Effector memory CD4-positive, alpha-beta T cell (primary cell): Measurements from ENCODE around the gene ASCC3.
"Not testable (repeated sequence)": the region's sequence is repeated elsewhere in the genome, so short reads cannot be mapped to it uniquely, and the experiment has no call there.

Experiments used
- DNase-seq, 3 donors: peaks; one replicate each; pipeline ENCODE4 v3.0.0-alpha.2; 2020
- H3K27ac ChIP-seq: 2 replicates; pipeline ENCODE4 v1.7.0; 2013; ENCODE audit warnings: mild to moderate bottlenecking, low read length, moderate library complexity; ENCODE audit not compliant: insufficient read depth, poor library complexity, severe bottlenecking
- H3K27me3 ChIP-seq: replicated peaks from 2 replicates; pipeline ENCODE4 v1.7.0; 2013; ENCODE audit warnings: mild to moderate bottlenecking, low read length; ENCODE audit not compliant: insufficient read depth, control insufficient read depth, poor library complexity, severe bottlenecking
- H3K36me3 ChIP-seq: 2 replicates; pipeline ENCODE4 v1.7.0; 2013; ENCODE audit warnings: mild to moderate bottlenecking, low read length, moderate library complexity; ENCODE audit not compliant: control insufficient read depth, insufficient read depth
- H3K4me1 ChIP-seq: 2 replicates; pipeline ENCODE4 v1.7.0; 2013; ENCODE audit warnings: low read length, mild to moderate bottlenecking; ENCODE audit not compliant: control insufficient read depth, insufficient read depth, poor library complexity, severe bottlenecking
- H3K4me3 ChIP-seq: 2 replicates; pipeline ENCODE4 v1.7.0; 2013; ENCODE audit warnings: low read length, low read depth, mild to moderate bottlenecking; ENCODE audit not compliant: insufficient read depth, poor library complexity, severe bottlenecking
- H3K9me3 ChIP-seq: 2 replicates; pipeline ENCODE4 v1.7.0; 2013; ENCODE audit warnings: mild to moderate bottlenecking, low read length, moderate library complexity; ENCODE audit not compliant: control insufficient read depth

ASCC3 gene

DNA sequence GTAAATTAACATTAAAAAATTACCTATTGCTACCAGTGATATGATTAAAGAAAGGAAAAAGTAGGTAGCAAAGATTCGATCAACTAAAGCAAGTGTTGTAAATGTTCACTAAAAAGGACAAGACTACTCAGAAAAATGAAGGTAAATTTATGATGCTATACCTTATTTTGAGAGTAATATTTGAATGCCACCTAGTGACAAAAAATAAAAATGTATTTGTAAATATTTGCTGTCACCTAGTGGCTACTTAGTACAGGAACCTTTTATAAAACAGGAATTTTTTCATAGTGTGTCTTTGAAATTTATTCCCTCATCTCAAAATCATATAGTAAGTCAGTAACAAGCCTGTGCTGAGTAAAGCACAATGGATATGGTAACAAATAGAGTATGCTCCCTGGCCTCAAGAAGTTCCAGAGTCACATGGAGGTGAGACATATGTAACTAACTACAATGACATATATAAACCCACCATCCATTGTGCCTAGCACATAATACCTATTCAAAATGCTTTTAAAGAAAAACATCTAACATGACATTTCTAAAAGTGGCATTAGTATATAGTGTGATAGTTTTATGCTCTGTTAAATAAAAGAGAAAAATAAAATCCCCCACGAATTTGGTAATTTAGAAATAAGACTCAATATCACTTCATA lies 223.3 kb downstream of the ASCC3 start:
- H3K36me3 ChIP-seq: peaks cover 6% of the 10 kb centered on the region
- H3K27me3 ChIP-seq: no peaks in the 10 kb centered on the region
- H3K27ac ChIP-seq: no peak overlapping the region
- H3K4me3 ChIP-seq: no peak overlapping the region
- H3K9me3 ChIP-seq: no peaks in the 10 kb centered on the region
- H3K4me1 ChIP-seq: no peaks in the 10 kb centered on the region
- no peak for DNase-seq

DNA sequence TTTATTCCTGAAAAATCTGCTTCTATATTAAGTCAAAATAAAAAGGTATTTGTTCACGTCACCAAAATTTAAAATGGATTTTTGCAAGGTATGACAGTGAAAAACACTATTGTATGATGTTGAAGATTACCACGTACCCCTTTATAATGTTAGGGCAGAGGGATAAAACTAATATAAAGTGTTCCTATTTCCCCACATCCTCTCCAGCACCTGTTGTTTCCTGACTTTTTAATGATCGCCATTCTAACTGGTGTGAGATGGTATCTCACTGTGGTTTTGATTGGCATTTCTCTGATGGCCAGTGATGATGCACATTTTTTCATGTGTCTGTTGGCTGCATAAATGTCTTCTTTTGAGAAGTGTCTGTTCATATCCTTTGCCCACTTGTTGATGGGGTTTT lies 240.0 kb downstream of the ASCC3 start:
- DNase-seq, H3K27ac ChIP-seq, H3K4me3 ChIP-seq, H3K4me1 ChIP-seq, H3K9me3 ChIP-seq, H3K27me3 ChIP-seq: not testable (repeated sequence)
- peaks cover 52% of the 10 kb centered on the region for H3K36me3 ChIP-seq

DNA sequence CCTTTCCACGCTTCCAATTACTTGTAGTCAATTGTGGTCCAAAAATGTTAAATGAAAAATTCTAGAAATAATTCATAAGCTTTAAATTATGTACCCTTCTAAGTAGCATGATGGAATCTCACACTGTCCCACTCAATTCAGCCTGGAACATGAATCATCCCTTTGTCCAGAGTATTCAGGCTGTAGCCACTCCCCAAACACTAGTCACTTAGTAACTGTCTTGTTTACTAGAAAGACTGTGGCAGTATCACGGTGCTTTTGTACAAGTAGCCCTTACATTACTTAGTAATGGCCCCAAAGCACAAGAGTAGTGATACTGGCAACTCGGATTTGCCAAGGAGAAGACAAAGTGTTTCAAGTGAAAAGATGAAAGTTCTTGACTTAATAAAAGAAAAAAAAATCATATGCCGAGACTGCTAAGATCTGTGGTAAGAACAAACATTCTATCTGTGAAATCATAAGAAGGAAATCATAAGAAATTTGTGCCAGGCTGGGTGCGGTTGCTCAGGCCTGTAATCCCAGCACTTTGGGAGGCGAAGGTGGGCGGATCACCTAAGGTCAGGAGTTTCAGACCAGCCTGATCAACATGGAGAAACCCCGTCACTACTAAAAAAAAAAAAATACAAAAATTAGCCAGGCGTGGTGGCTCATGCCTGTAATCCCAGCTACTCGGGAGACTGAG lies 247.9 kb downstream of the ASCC3 start:
- Histone ChIP-seq H3K9me3 (no peaks in the 10 kb centered on the region), H3K36me3 (peaks cover 19% of the 10 kb centered on the region), H3K27me3 (no peaks in the 10 kb centered on the region), H3K4me1 (no peaks in the 10 kb centered on the region), H3K27ac (no peak overlapping the region), H3K4me3 (no peak overlapping the region)
- DNase-seq: no peak

DNA sequence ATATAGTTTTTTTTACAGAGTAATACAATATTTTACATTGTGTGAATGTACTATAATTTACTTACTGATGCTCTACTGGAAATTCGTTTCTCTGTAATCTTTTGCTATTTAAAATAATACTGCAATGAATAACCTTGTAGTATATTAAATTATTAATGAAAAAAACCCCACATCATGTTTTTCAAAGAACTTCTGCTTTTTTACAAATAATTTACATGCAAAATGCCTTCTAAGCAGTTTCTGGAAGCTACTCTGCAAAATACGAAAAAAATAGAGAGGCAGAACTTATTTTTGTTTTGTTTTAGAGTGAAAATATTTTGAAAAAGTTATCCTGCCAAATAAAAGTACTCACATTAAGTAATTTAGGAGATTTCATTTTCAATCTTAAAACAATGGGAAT lies 250.6 kb downstream of the ASCC3 start:
- no peaks in the 10 kb centered on the region for H3K9me3 ChIP-seq
- H3K27me3 ChIP-seq: no peaks in the 10 kb centered on the region
- peaks cover 9% of the 10 kb centered on the region for H3K36me3 ChIP-seq
- H3K4me1 ChIP-seq: no peaks in the 10 kb centered on the region
- no peak overlapping the region for H3K27ac ChIP-seq
- H3K4me3 ChIP-seq: no peak overlapping the region
- DNase-seq: no peak

DNA sequence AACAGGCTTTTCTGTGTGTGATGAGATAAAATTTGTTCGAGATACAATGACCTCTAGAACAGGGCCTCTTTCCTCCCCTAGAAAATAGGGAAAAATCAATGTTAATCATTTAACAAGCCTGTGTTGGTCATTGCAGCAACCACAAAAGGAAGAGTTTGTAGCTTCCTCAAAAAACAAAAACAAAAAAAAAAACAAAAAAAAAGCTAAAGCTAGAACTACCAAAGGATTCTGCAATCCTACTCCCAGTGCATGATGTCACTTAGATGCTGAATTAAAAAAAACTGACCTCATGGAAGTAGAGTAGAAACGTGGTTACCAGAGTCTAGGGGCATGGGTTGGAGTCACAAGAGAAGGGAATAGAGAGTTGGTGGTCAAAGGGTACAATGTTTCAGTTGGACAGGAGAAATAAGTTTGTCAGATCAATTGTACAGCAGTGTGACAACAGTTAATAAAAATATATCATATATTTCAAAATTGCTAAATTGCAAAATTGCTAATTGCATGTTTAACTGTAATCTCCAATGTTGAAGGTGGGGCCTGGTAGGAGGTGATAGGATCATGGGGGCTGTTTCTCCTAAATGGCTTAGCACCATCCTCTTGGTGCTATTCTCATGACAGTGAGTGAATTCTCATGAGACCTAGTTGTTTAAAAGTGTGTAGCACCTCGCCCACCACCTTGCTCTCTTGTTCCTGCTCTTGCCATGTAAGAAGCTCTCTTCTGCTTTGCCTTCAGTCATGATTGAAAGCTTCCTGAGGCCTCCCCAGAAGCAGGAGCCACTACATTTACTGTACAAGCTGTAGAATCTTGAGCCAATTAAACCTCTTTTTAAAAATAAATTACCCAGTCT lies 253.0 kb downstream of the ASCC3 start:
- H3K4me3 ChIP-seq: no peak overlapping the region
- no peak for DNase-seq
- H3K4me1 ChIP-seq: no peaks in the 10 kb centered on the region
- H3K27ac ChIP-seq: no peak overlapping the region
- no peaks in the 10 kb centered on the region for H3K27me3 ChIP-seq
- H3K9me3 ChIP-seq: no peaks in the 10 kb centered on the region
- H3K36me3 ChIP-seq: peaks cover 14% of the 10 kb centered on the region

DNA sequence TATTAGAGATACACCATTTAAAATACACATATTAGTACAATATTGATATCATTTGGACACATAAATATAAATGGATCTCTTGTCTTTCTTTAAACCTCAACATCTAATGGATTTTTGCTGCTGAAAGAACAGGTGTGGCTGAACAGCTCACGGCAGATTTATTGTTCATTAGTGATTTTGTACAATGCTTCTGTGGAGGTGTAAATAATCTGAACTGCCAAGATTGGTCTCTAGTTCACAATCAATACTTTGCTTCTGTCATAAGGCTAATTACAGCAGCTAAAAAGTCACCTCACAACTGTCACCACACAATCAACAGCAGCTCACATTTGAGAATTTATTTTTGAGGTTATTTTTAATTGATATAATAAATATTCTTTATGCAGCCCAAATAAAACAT lies 254.4 kb downstream of the ASCC3 start:
- no peaks in the 10 kb centered on the region for H3K27me3 ChIP-seq
- no peaks in the 10 kb centered on the region for H3K9me3 ChIP-seq
- DNase-seq: no peak
- no peak overlapping the region for H3K27ac ChIP-seq
- H3K4me1 ChIP-seq: no peaks in the 10 kb centered on the region
- H3K4me3 ChIP-seq: no peak overlapping the region
- H3K36me3 ChIP-seq: peaks cover 14% of the 10 kb centered on the region

DNA sequence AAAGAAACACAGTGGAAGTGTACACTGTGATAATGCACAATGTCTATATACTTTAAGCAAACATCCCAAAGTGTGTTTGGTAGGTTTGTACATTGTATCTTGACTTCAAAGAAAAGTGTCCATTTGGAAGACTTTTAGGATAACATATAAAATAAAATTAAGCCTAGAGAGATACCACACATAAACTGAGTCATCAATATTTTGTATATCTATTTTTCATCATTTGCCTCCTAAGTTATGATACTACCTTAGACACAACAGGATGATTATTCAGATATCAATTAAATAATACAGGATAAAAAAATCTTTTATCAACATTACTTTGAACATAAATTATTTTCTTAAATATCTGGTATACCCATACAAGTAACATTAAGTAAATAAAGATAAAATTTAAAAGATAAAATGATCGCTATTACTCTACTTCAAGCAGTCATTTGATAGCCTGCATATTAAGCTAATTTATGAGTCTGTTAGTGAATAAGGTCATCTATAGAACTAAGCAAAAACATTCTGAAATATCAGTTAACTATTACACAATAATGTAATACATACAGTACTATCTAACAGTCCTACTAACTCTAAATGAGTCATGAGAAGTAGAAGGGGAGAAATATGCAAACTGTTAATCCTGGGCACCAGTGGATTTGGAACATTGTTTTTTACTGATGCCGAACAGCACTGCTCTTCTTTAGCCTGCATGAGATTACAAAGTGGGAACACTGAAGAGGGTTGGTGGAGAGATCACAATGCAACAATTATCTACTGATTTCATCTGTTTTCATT lies 258.0 kb downstream of the ASCC3 start:
- H3K4me1 ChIP-seq: no peaks in the 10 kb centered on the region
- no peak overlapping the region for H3K4me3 ChIP-seq
- no peaks in the 10 kb centered on the region for H3K9me3 ChIP-seq
- H3K27me3 ChIP-seq: no peaks in the 10 kb centered on the region
- no peak overlapping the region for H3K27ac ChIP-seq
- no peak for DNase-seq
- H3K36me3 ChIP-seq: peaks cover 18% of the 10 kb centered on the region

DNA sequence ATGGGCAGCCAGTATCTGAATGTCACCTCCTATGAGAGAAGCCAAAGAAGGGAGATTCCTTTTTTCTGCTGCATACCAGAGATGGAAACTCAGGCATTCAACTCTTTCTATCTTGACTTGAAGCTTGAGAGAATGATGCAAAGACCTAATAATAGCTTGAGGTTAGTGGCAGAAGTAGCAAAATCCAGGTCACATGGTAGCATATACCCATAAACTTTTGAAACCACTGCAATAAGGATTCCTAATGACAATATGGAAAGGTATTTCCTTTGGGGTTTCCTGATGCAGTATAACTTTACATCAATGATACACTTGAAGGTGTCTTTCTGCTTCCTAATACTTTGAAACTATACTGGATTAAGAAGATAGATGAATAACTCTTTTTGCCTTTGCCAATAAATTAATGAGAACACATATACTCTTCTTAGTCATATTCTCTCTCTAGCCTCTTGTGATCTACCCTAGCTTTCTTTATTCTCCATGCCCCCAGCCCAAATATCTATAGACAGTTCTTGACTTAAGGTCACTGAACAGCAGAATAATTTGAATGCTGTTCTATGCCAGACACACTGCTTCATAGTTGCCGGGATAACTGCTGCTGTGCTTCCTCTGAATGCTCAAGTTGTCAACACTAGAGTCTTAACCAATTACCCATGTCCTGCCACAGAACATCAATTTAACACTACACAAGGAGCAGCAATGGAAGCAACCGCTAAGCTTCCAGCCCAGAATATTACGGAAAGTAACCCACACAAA lies 260.9 kb downstream of the ASCC3 start:
- Histone ChIP-seq H3K4me1 (no peaks in the 10 kb centered on the region), H3K36me3 (peaks cover 13% of the 10 kb centered on the region), H3K27ac (no peak overlapping the region), H3K9me3 (no peaks in the 10 kb centered on the region), H3K27me3 (no peaks in the 10 kb centered on the region), H3K4me3 (no peak overlapping the region)
- DNase-seq: no peak

DNA sequence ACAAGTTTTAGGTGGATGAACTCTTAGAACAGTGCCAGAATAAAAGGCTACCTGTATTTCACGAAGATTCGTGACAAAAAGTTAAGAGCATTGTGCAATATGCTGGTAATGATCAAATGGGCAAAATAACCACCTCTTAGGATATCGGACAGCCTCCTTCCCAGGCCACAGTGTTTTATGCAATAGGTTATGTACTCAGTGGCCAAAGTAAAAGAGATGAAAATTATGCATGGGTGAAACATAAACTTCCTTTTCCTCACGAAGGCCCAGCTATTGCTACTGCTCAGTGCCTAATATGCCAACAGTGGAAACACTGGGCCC lies 262.8 kb downstream of the ASCC3 start:
- H3K4me3 ChIP-seq: no peak overlapping the region
- no peak overlapping the region for H3K27ac ChIP-seq
- peaks cover 14% of the 10 kb centered on the region for H3K36me3 ChIP-seq
- no peaks in the 10 kb centered on the region for H3K9me3 ChIP-seq
- DNase-seq: no peak
- no peaks in the 10 kb centered on the region for H3K27me3 ChIP-seq
- H3K4me1 ChIP-seq: no peaks in the 10 kb centered on the region
